Activated T-cell treated with anti-CD3 and anti-CD28 coated beads for 24 hours (primary cell): Measurements from ENCODE around the gene ACSL3.
"Not testable (repeated sequence)": the region's sequence is repeated elsewhere in the genome, so short reads cannot be mapped to it uniquely, and the experiment has no call there.

Experiments
- DNase-seq: peaks from one replicate; pipeline ENCODE4 v3.0.0-alpha.2; 2020; ENCODE audit warnings: low read depth

Gene ACSL3

GRCh38 chr2:222915092-222915957, 54.5 kb downstream of the ACSL3 start:
- DNase-seq, result no peak

- DNase-seq, result no peak
Measured at GRCh38 chr2:222916229-222917197, 55.7 kb downstream of the ACSL3 start.

- not testable (repeated sequence) for DNase-seq
Measured at GRCh38 chr2:222917212-222917611, 56.4 kb downstream of the ACSL3 start.

GRCh38 chr2:222919841-222920526, 59.1 kb downstream of the ACSL3 start:
- DNase-seq, result no peak

GRCh38 chr2:222920657-222921186, 59.9 kb downstream of the ACSL3 start:
- no peak for DNase-seq

- no peak for DNase-seq
Measured at GRCh38 chr2:222922019-222922800, 61.4 kb downstream of the ACSL3 start.

GRCh38 chr2:222926915-222927314, 66.1 kb downstream of the ACSL3 start:
- no peak for DNase-seq

GRCh38 chr2:222927600-222927999, 66.8 kb downstream of the ACSL3 start:
- DNase-seq, result no peak

GRCh38 chr2:222928335-222928734, 67.5 kb downstream of the ACSL3 start:
- no peak for DNase-seq

- DNase-seq, result no peak
Measured at GRCh38 chr2:222930862-222931261, 70.0 kb downstream of the ACSL3 start.

- no peak for DNase-seq
Measured at GRCh38 chr2:222931659-222932058, 70.8 kb downstream of the ACSL3 start.

- DNase-seq, result no peak
Measured at GRCh38 chr2:222933458-222933857, 72.6 kb downstream of the ACSL3 start.

- no peak for DNase-seq
Measured at GRCh38 chr2:222935688-222936298, 75.0 kb downstream of the ACSL3 start.

GRCh38 chr2:222936705-222937104, 75.9 kb downstream of the ACSL3 start:
- no peak for DNase-seq

GRCh38 chr2:222938327-222938726, 77.5 kb downstream of the ACSL3 start:
- no peak for DNase-seq

GRCh38 chr2:222939208-222939856, 78.5 kb downstream of the ACSL3 start:
- DNase-seq, result peak; percentile 46

GRCh38 chr2:222939979-222940378, 79.1 kb downstream of the ACSL3 start:
- no peak for DNase-seq

- no peak for DNase-seq
Measured at GRCh38 chr2:222941510-222942032, 80.7 kb downstream of the ACSL3 start.

- DNase-seq, result no peak
Measured at GRCh38 chr2:222942561-222942960, 81.7 kb downstream of the ACSL3 start.

GRCh38 chr2:222942977-222943376, 82.1 kb downstream of the ACSL3 start:
- DNase-seq, result no peak
